ENCODE data around the gene SYT2. TPM values are rescaled to one million over a fixed set of nuclear protein-coding genes. Genes with fewer than 3 reads are reported as not detected.
"Not testable (repeated sequence)": the region's sequence is repeated elsewhere in the genome, so short reads cannot be mapped to it uniquely, and the experiment has no call there.

Gene SYT2
- total RNA-seq, 2 experiments from 2014 or later, result not detected

DNA sequence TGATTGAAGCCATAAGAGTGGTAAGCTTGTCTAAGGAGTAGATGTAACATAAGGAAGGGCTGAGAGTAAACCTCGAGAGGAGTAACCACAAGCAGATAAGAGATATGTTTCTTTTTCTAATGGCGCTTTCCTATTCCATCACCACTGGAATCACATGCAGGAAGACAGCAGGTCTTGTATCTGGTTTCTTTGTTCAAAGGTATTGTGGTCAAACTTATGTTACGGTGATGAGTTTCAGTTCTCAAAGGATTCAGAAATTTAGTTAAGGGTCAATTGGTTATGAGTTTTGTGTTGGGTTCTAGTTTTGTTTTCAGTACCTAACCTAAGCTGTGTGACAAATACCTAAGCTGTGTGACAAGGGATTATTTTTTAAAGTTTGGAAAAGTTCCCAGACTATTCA lies 163.5 kb downstream of the SYT2 start:
- H3K9me3 Mint-ChIP-seq (ENCODE audit: low read depth); ATAC-seq; H3K27me3 Mint-ChIP-seq; DNase-seq; H3K4me3 Mint-ChIP-seq; intact Hi-C loops (cut with DNase I, micrococcal nuclease); H3K4me1 Mint-ChIP-seq; H3K27ac Mint-ChIP-seq; POLR2A ChIA-PET; H3K36me3 Mint-ChIP-seq (ENCODE audit: low read depth): not testable (repeated sequence)
- CTCF ChIA-PET, result interaction anchor here (0.9 kb wide), 1 partner anchor 15 kb away, joined by 4 read pairs; no protein-coding TSS in a partner anchor

DNA sequence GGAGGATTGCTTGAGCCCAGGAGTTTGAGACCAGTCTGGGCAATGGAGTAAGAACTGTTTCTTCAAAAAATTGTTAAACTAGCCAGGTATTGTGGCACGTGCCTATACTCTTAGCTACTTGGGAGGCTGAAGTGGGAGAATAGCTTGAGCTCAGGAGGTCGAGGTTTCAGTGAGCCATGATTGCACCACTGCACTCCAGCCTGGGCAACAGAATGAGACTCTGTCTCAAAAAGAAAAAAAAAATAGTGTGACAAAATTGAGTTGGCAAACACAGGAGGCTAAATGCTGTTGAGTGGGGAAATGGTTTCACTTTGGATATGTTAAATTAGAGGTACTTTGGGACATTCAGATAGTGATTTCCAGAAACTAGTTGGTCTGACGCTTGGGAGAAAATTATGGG lies 163.9 kb downstream of the SYT2 start:
- H3K27me3 Mint-ChIP-seq; ATAC-seq; DNase-seq; H3K36me3 Mint-ChIP-seq (ENCODE audit: low read depth); H3K9me3 Mint-ChIP-seq (ENCODE audit: low read depth); POLR2A ChIA-PET; CTCF ChIA-PET; H3K27ac Mint-ChIP-seq; H3K4me3 Mint-ChIP-seq; intact Hi-C loops (cut with DNase I, micrococcal nuclease); H3K4me1 Mint-ChIP-seq: not testable (repeated sequence)

DNA sequence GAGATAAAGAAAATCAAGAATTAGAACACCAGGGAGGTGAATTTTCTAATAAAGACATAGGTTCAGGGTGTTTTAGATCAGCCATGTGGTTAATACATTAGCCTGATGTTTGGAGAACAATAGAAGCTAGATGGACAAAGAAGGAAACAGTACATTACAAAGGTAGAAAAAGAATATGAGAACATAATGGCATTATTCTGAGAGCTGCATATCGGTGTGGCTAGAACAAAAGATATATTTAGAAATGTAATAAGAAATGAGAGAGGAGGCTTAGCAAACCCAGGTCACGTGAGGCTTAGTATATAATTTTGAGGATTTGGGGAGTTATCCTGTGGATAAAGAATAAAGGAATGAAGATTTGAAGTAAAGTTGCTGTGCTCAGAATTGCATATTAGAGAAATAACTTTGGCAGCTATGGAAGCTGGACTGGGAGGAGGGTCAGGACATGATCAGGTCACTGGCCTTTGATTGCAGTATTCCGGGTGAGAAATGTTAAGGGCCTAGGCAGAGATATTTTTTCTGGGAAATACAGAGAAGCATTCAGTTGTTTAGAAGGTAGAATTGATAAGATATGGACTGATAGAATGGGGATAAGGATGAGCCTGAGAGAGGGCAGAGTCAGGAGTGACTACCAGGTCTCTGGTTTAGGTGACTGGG lies 164.5 kb downstream of the SYT2 start:
- CTCF ChIA-PET; H3K36me3 Mint-ChIP-seq (ENCODE audit: low read depth); POLR2A ChIA-PET; H3K4me1 Mint-ChIP-seq; H3K4me3 Mint-ChIP-seq; ATAC-seq; H3K27ac Mint-ChIP-seq; intact Hi-C loops (cut with DNase I, micrococcal nuclease); H3K9me3 Mint-ChIP-seq (ENCODE audit: low read depth); DNase-seq; H3K27me3 Mint-ChIP-seq: not testable (repeated sequence)

DNA sequence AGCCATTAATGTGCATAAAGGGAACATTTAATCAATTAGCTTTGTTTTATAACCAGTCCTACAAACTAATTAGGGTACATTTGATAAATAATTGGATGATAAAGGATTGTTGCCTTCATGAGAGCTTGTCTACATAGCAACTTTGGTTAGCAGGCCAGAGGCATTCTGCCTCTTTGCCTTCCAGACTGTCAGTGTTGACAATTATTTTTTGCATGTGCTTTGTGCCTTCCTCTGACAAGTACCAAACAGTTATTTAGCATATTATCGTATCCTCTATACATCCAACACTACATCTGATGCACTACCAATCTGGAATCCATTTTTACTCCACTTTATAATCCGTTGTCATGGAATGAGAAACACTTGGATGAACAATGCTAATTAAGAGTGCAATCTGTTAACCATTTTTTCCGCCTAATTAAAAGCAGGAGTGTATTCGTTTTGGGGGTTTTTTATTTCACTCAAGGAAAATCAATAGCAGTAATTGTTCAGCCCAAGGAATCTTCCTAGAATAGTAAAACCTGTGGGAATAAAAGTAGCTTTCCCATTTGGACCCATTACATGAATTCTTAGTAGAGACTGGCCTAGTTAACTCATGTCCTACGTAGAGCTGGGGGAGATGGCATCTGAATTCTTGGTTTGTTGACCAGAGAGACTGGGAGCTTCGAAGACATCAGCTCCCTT lies 165.3 kb downstream of the SYT2 start:
- H3K4me3 Mint-ChIP-seq; intact Hi-C loops (cut with DNase I, micrococcal nuclease); H3K9me3 Mint-ChIP-seq (ENCODE audit: low read depth); ATAC-seq; H3K27me3 Mint-ChIP-seq; H3K36me3 Mint-ChIP-seq (ENCODE audit: low read depth); H3K27ac Mint-ChIP-seq; DNase-seq; CTCF ChIA-PET; H3K4me1 Mint-ChIP-seq: not testable (repeated sequence)
- POLR2A ChIA-PET, result interaction anchor here (0.7 kb wide), 1 partner anchor 22 kb away, joined by 3 read pairs; no protein-coding TSS in a partner anchor

DNA sequence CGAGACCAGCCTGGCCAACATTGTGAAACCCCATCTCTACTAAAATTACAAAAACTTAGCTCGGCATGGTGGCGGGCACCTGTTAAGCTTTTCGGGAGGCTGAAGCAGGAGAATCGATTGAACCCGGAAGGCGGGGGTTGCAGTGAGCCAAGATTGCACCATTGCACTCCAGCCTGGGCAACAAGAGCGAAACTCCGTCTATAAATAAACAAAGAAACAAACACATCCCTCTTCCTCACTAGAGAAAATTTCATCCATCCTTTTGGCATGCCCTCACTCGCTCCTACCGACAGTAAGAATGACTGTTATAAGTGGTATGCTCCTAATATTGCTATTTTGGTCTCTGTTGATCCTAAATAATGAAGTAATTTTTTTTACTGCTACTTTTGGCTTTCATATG lies 166.7 kb downstream of the SYT2 start:
- H3K9me3 Mint-ChIP-seq (ENCODE audit: low read depth); CTCF ChIA-PET; H3K36me3 Mint-ChIP-seq (ENCODE audit: low read depth); intact Hi-C loops (cut with DNase I, micrococcal nuclease); DNase-seq; POLR2A ChIA-PET; H3K4me1 Mint-ChIP-seq; H3K27me3 Mint-ChIP-seq; H3K4me3 Mint-ChIP-seq; ATAC-seq; H3K27ac Mint-ChIP-seq: not testable (repeated sequence)

DNA sequence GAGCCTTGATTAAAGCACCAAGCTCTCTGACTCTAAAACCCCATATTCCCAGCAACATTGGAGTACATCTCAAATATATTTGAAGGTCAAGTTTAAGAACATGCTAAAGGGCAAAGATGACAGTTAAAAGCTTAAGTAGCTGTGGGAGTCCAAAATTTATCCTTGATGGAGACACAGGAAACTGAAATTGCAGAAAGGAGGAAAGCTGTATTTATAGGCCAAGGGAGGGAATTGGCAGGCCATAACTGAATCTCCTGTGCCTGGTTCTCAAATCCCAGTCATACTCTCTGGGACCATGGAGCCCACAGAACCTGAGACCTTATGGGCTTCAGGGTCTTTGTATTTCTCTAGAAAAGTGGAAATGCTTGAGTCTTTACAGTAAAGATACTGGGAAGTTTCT lies 167.8 kb downstream of the SYT2 start:
- ATAC-seq; H3K27me3 Mint-ChIP-seq; intact Hi-C loops (cut with DNase I, micrococcal nuclease); H3K36me3 Mint-ChIP-seq (ENCODE audit: low read depth); DNase-seq; H3K4me3 Mint-ChIP-seq; H3K4me1 Mint-ChIP-seq; H3K27ac Mint-ChIP-seq; POLR2A ChIA-PET; H3K9me3 Mint-ChIP-seq (ENCODE audit: low read depth); CTCF ChIA-PET: not testable (repeated sequence)

DNA sequence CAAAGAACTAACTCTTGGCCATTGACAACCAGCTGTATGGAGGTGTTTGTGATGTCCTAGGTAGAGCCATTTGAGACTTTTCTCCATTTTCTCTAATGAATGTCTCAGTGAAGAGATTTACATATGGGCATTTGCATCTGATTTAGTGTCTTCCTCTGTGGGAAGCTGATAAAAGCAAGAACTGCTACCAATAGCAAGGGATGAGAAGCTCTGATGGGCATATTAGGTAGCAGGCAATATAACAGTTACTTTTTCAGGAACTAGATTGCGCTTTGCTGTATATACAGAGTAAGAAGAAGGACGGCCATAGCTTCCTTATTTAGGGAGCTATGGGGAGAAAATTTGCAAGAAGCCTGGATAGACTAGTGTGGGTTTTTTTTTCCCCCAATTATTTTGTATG lies 169.4 kb downstream of the SYT2 start:
- H3K4me3 Mint-ChIP-seq; DNase-seq; ATAC-seq; H3K36me3 Mint-ChIP-seq (ENCODE audit: low read depth); H3K27me3 Mint-ChIP-seq; POLR2A ChIA-PET; H3K9me3 Mint-ChIP-seq (ENCODE audit: low read depth); H3K4me1 Mint-ChIP-seq; H3K27ac Mint-ChIP-seq; intact Hi-C loops (cut with DNase I, micrococcal nuclease): not testable (repeated sequence)
- CTCF ChIA-PET, result interaction anchor here (1.2 kb wide), 1 partner anchor 37 kb away, joined by 3 read pairs; no protein-coding TSS in a partner anchor

Other genes starting within 250 kb of the SYT2 start
- 10 to 100 TPM; 34.6 to 45.9 TPM for gene KDM5B, start 98.0 kb upstream of the SYT2 start, total RNA-seq
- 1 to 10 TPM in 1 of 2 experiments, under 1 TPM in 1; 0.59 to 2.2 TPM for gene PCAT6, start 100.5 kb upstream of the SYT2 start, total RNA-seq
- 1 to 10 TPM; 6.8 to 7.4 TPM for gene RABIF, start 178.7 kb upstream of the SYT2 start, total RNA-seq
- 10 to 100 TPM; 32.1 to 39.1 TPM for gene KLHL12, start 216.8 kb upstream of the SYT2 start, total RNA-seq
- gene ADIPOR1, start 247.9 kb upstream of the SYT2 start, total RNA-seq, result 10 to 100 TPM; 65.4 to 85.1 TPM

All from activated CD4-positive, alpha-beta T cell treated with anti-CD3 and anti-CD28 coated beads for 36 hours (primary cell).